Body of pancreas (tissue), 4 donors: ENCODE results near the gene ARID1B.

ENCODE experiments used
- CTCF ChIP-seq, 7 experiments: fragments of 450-650 bp in 4 of 7; fragments of 200-600 bp in 3 of 7; sonication (generic) in 3 of 7; IDR thresholded peaks; one replicate each; pipeline ENCODE4 v1.5.1; 2016 to 2019; ENCODE audit warnings: antibody characterized with exemption in 7 of 7
- POLR2A ChIP-seq, 3 donors: fragments of 450-650 bp; IDR thresholded peaks; one replicate each; pipeline ENCODE4 v1.6.1; 2016; ENCODE audit warnings: antibody characterized with exemption in 3 of 3, mild to moderate bottlenecking in 2 of 3

- TF ChIP-seq CTCF (IDR thresholded peaks at IDR 0.05): no peak
- peak in 2 of 3 donors; percentile 32 to 53 for TF ChIP-seq POLR2A (IDR thresholded peaks at IDR 0.05)
Observed at GRCh38 chr6:157253699-157254098, 476.5 kb downstream of the ARID1B start.
